WTC11 (cell line): ENCODE results near the gene SNAP25. TPM values are rescaled to one million over a fixed set of nuclear protein-coding genes. Genes with fewer than 3 reads are reported as not detected.

Experiments
- ATAC-seq: fragments of 200-7000 bp; cut with Tn5 transposase; 2 replicates; pipeline ENCODE4 v1.10.0; 2021; ENCODE audit warnings: mild to moderate bottlenecking, moderate library complexity
- CTCF ChIA-PET: fragments of 300-600 bp; sonication (Branson Sonifier 250); formaldehyde crosslinking; loops from one replicate; lab custom pipeline; 2021; ENCODE audit warnings: antibody characterized with exemption; lab: Charles Lee
- POLR2A ChIA-PET: fragments of 350-600 bp; sonication (Branson Sonifier 250); formaldehyde crosslinking; loops from one replicate; lab custom pipeline; 2021; ENCODE audit warnings: antibody characterized with exemption; lab: Charles Lee
- DNase-seq: peaks from one replicate; pipeline ENCODE4 v3.0.0; 2021; ENCODE audit warnings: low spot score
- H3K27ac Mint-ChIP-seq: 2 replicates; pipeline ENCODE4 v1.8.0; 2021; ENCODE audit warnings: mixed read lengths
- H3K27me3 Mint-ChIP-seq: 2 replicates; pipeline ENCODE4 v1.8.0; 2021; ENCODE audit warnings: low read depth, mild to moderate bottlenecking, moderate library complexity, mixed read lengths
- H3K36me3 Mint-ChIP-seq: 2 replicates; pipeline ENCODE4 v1.8.0; 2021; ENCODE audit warnings: mixed read lengths
- H3K4me1 Mint-ChIP-seq: 2 replicates; pipeline ENCODE4 v1.8.0; 2022; ENCODE audit warnings: mixed read lengths
- H3K4me3 Mint-ChIP-seq: 2 replicates; pipeline ENCODE4 v1.8.0; 2021; ENCODE audit warnings: mild to moderate bottlenecking, moderate library complexity, mixed read lengths
- H3K9me3 Mint-ChIP-seq: 2 replicates; pipeline ENCODE4 v1.8.0; 2021; ENCODE audit warnings: mixed read lengths
- AFF4 ChIP-seq: sonication (generic); formaldehyde crosslinking; IDR thresholded peaks from 2 replicates; pipeline ENCODE4 v1.8.1; 2023; ENCODE audit warnings: mild to moderate bottlenecking, missing genetic modification reagents, borderline replicate concordance
- ATF1 ChIP-seq: sonication (generic); formaldehyde crosslinking; IDR thresholded peaks from 2 replicates; pipeline ENCODE4 v1.8.1; 2023; ENCODE audit warnings: mild to moderate bottlenecking, moderate library complexity, missing genetic modification reagents
- ATF3 ChIP-seq: sonication (generic); formaldehyde crosslinking; conservative IDR thresholded peaks from 2 replicates; pipeline ENCODE4 v1.8.1; 2022; ENCODE audit warnings: mild to moderate bottlenecking, missing genetic modification reagents
- CBFB ChIP-seq: sonication (generic); formaldehyde crosslinking; IDR thresholded peaks from 2 replicates; pipeline ENCODE4 v1.8.1; 2022; ENCODE audit warnings: mild to moderate bottlenecking, low read depth, missing genetic modification reagents
- ESRRA ChIP-seq: sonication (generic); formaldehyde crosslinking; IDR thresholded peaks from 2 replicates; pipeline ENCODE4 v1.8.1; 2022; ENCODE audit warnings: mild to moderate bottlenecking, missing genetic modification reagents, borderline replicate concordance
- ETV6 ChIP-seq: sonication (generic); formaldehyde crosslinking; IDR thresholded peaks from 2 replicates; pipeline ENCODE4 v1.8.1; 2022; ENCODE audit warnings: mild to moderate bottlenecking, missing genetic modification reagents
- GRHL2 ChIP-seq: fragments of 250-450 bp; sonication (Bioruptor Pico); IDR thresholded peaks from 2 replicates; pipeline ENCODE4 v1.8.0; 2022; ENCODE audit warnings: mild to moderate bottlenecking, moderate library complexity; ENCODE audit not compliant: insufficient replicate concordance, severe bottlenecking
- HMGXB4 ChIP-seq: sonication (generic); formaldehyde crosslinking; IDR thresholded peaks from 2 replicates; pipeline ENCODE4 v1.8.1; 2023; ENCODE audit warnings: mild to moderate bottlenecking, moderate library complexity, missing genetic modification reagents
- NR1H2 ChIP-seq: sonication (generic); formaldehyde crosslinking; IDR thresholded peaks from 2 replicates; pipeline ENCODE4 v1.9.0; 2021; ENCODE audit warnings: mild to moderate bottlenecking, moderate library complexity, missing genetic modification reagents
- NR2C2 ChIP-seq: sonication (generic); formaldehyde crosslinking; IDR thresholded peaks from 2 replicates; pipeline ENCODE4 v1.8.0; 2022; ENCODE audit warnings: mild to moderate bottlenecking, missing genetic modification reagents
- OVOL2 ChIP-seq: fragments of 250-450 bp; sonication (Bioruptor Pico); IDR thresholded peaks from 2 replicates; pipeline ENCODE4 v1.9.0; 2021; ENCODE audit warnings: mild to moderate bottlenecking, borderline replicate concordance
- SMAD3 ChIP-seq: sonication (generic); formaldehyde crosslinking; IDR thresholded peaks from 2 replicates; pipeline ENCODE4 v1.8.0; 2022; ENCODE audit warnings: missing genetic modification reagents, mild to moderate bottlenecking, borderline replicate concordance
- SMAD4 ChIP-seq: sonication (generic); formaldehyde crosslinking; IDR thresholded peaks from 2 replicates; pipeline ENCODE4 v1.8.0; 2022; ENCODE audit warnings: mild to moderate bottlenecking, missing genetic modification reagents
- TCF7 ChIP-seq: sonication (generic); formaldehyde crosslinking; IDR thresholded peaks from 2 replicates; pipeline ENCODE4 v1.8.0; 2022; ENCODE audit warnings: mild to moderate bottlenecking, low read depth, missing genetic modification reagents, moderate library complexity
- ZBTB21 ChIP-seq: sonication (generic); formaldehyde crosslinking; IDR thresholded peaks from 2 replicates; pipeline ENCODE4 v1.8.1; 2023; ENCODE audit warnings: mild to moderate bottlenecking, missing genetic modification reagents, borderline replicate concordance
- ZMAT4 ChIP-seq: fragments of 250-450 bp; sonication (Bioruptor Pico); IDR thresholded peaks from 2 replicates; pipeline ENCODE4 v1.9.0; 2021; ENCODE audit warnings: mild to moderate bottlenecking
- ZNF232 ChIP-seq: sonication (generic); formaldehyde crosslinking; IDR thresholded peaks from 2 replicates; pipeline ENCODE4 v1.8.0; 2022; ENCODE audit warnings: mild to moderate bottlenecking, missing genetic modification reagents
- ZNF281 ChIP-seq: sonication (generic); formaldehyde crosslinking; IDR thresholded peaks from 2 replicates; pipeline ENCODE4 v1.8.0; 2023; ENCODE audit warnings: mild to moderate bottlenecking, missing genetic modification reagents
- ZNF532 ChIP-seq: fragments of 250-450 bp; sonication (Bioruptor Pico); IDR thresholded peaks from 2 replicates; pipeline ENCODE4 v1.9.0; 2021; ENCODE audit warnings: mild to moderate bottlenecking, borderline replicate concordance
- total RNA-seq: library from RNA; stranded (reverse); gene quantifications from 3 replicates; pipeline ENCODE4 v1.2.3, GENCODE V29; 2021

SNAP25 gene
- total RNA-seq, 1 experiment from 2014 or later = 0.72 TPM

- POLR2A ChIA-PET = no interaction called here
- Mint-ChIP-seq H3K36me3 (no peaks in the 10 kb centered on the region), H3K27me3 (peaks cover 8% of the 10 kb centered on the region), H3K27ac (no peak overlapping the region), H3K9me3 (peaks cover 5% of the 10 kb centered on the region; the same call in 1 of the 2 replicates), H3K4me3 (no peak overlapping the region), H3K4me1 (peaks cover 12% of the 10 kb centered on the region)
- CTCF ChIA-PET = no interaction called here
- TF ChIP-seq NR2C2 (CRISPR knock-in tag) = no peak
- no peak for TF ChIP-seq ATF3 (CRISPR knock-in tag)
- no peak for TF ChIP-seq ZMAT4
- TF ChIP-seq CBFB (CRISPR knock-in tag) = no peak
- ATAC-seq (no peak), DNase-seq (no peak)
Measured at GRCh38 chr20:10309326-10309725, 90.7 kb downstream of the SNAP25 start.

GRCh38 chr20:10312111-10312510 lies 93.5 kb downstream of the SNAP25 start:
- H3K4me1 Mint-ChIP-seq = peaks cover 23% of the 10 kb centered on the region
- no peak overlapping the region for H3K27ac Mint-ChIP-seq
- peaks cover 15% of the 10 kb centered on the region for H3K9me3 Mint-ChIP-seq
- ATAC-seq = no peak
- no peak for DNase-seq
- TF ChIP-seq HMGXB4 (CRISPR knock-in tag) = no peak
- TF ChIP-seq TCF7 (CRISPR knock-in tag) = no peak
- no peak for TF ChIP-seq ZNF281 (CRISPR knock-in tag)
- TF ChIP-seq ATF1 (CRISPR knock-in tag) = no peak
- no peak for TF ChIP-seq SMAD4
- no peak for TF ChIP-seq NR1H2
- no peak for TF ChIP-seq SMAD3 (CRISPR knock-in tag)
- TF ChIP-seq OVOL2 (CRISPR knock-in tag) = no peak
- TF ChIP-seq ETV6 = no peak
- no peak for TF ChIP-seq ATF3 (CRISPR knock-in tag)
- TF ChIP-seq AFF4 (CRISPR knock-in tag) = no peak
- no peak for TF ChIP-seq ZBTB21
- no peak for TF ChIP-seq ZNF532 (CRISPR knock-in tag)
- TF ChIP-seq ESRRA (CRISPR knock-in tag) = no peak
- no peak for TF ChIP-seq GRHL2 (CRISPR knock-in tag)
- TF ChIP-seq ZNF232 (CRISPR knock-in tag) = no peak
- POLR2A ChIA-PET = no interaction called here
- H3K27me3 Mint-ChIP-seq = peaks cover 8% of the 10 kb centered on the region
- H3K4me3 Mint-ChIP-seq = no peak overlapping the region
- CTCF ChIA-PET = no interaction called here
- H3K36me3 Mint-ChIP-seq = peaks cover 10% of the 10 kb centered on the region
